ENCODE measurements around the gene CREB3L2.

CREB3L2 gene

GRCh38 chr7:137881607-137882260 lies 120.2 kb downstream of the CREB3L2 start:
- TF ChIP-seq, protein P1, sequence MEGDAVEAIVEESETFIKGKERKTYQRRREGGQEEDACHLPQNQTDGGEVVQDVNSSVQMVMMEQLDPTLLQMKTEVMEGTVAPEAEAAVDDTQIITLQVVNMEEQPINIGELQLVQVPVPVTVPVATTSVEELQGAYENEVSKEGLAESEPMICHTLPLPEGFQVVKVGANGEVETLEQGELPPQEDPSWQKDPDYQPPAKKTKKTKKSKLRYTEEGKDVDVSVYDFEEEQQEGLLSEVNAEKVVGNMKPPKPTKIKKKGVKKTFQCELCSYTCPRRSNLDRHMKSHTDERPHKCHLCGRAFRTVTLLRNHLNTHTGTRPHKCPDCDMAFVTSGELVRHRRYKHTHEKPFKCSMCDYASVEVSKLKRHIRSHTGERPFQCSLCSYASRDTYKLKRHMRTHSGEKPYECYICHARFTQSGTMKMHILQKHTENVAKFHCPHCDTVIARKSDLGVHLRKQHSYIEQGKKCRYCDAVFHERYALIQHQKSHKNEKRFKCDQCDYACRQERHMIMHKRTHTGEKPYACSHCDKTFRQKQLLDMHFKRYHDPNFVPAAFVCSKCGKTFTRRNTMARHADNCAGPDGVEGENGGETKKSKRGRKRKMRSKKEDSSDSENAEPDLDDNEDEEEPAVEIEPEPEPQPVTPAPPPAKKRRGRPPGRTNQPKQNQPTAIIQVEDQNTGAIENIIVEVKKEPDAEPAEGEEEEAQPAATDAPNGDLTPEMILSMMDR (IDR thresholded peaks at IDR 0.05; ENCODE audit: low read depth, low read length): no peak

DNA sequence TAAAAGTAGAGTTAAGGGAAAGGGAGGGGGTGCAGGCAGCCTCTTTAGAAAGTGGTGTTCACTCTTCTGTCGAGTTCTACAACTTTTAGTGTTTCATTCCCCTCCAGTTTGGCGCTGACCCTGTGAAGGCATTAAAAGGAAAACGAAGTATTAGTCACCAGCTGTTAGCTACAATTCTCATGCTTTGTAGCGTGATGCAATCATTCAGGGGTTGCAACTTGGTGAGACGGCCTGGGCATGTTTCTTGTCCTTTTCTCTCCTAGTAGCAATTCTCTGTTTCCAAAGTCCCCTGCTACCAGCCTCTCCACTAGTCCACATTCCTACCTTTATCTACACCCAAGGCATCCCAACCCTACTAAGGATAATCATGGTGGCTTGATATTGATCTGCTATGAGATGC lies 121.5 kb downstream of the CREB3L2 start:
- peak; percentile 43 for DNase-seq (ENCODE audit: extremely low read depth, low read depth)
- TF ChIP-seq, protein P1 (IDR thresholded peaks at IDR 0.05; ENCODE audit: low read depth, low read length): no peak

More at GRCh38 chr7:137881607-137882260, 120.2 kb downstream of the CREB3L2 start:
- no peak for DNase-seq (ENCODE audit: extremely low read depth, low read depth)

- TF ChIP-seq, protein P1 (IDR thresholded peaks at IDR 0.05; ENCODE audit: low read depth, low read length): no peak
- DNase-seq (ENCODE audit: extremely low read depth, low read depth): no peak
Observed at GRCh38 chr7:137879357-137880158, 122.3 kb downstream of the CREB3L2 start.

- no peak for DNase-seq (ENCODE audit: extremely low read depth, low read depth)
- TF ChIP-seq, protein P1 (IDR thresholded peaks at IDR 0.05; ENCODE audit: low read depth, low read length): no peak
Observed at GRCh38 chr7:137878333-137878961, 123.4 kb downstream of the CREB3L2 start.

DNA sequence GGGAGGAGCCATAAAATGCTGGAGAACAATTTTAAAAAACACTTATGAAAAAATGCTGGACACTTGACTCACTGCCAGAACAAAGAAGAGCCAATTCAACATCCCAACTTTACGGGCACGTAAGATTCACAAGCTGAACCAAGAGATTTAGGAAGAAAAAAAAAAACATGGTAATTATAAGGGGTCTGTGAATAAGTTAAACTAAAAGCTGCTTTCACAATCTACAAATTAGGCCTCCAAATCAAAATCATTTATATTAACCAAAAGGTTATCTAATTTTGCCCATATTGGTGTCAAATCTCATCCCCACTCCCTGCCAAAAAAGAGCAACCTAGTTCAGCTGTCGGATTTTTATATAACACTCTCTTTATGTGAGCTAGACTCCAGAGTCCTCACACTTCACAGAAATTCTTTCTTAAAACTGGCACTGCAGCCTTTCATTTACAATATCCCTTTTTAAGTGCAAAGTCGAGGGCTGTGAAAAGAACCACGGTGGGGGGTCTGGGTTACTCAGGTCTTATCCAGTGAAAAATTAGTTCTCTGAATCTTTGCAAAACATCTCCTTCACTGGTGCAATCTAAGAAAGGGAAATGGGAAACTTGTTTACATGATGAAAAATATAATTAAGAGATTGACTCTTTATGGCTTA lies 124.7 kb downstream of the CREB3L2 start:
- TF ChIP-seq, protein P1 (IDR thresholded peaks at IDR 0.05; ENCODE audit: low read depth, low read length): no peak
- no peak for DNase-seq (ENCODE audit: extremely low read depth, low read depth)

DNA sequence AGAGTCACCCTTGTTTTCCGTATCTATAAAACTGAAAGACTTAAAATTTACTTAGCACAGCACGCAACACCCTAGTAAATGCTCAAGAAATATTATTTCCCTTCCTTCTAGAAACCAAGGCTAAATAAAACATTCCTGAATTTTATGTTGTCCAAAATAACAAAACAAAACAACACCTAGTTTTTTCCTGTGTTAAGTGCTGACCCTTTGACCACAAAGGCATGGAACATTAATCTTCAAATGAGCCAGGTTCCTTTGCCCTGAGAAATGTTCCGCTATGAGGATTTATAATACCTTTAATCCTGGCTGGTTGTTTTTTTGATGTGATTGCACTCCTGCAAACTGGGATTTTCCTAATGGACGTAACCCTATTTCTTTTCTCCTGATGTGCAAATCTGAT lies 126.1 kb downstream of the CREB3L2 start:
- TF ChIP-seq, protein P1 (IDR thresholded peaks at IDR 0.05; ENCODE audit: low read depth, low read length): no peak
- DNase-seq (ENCODE audit: extremely low read depth, low read depth): no peak
